GM23248 (cell line): ENCODE data around the gene FAM241A.

ENCODE experiments used
- EZH2 ChIP-seq: fragments of 200-600 bp; sonication (generic); IDR thresholded peaks from 2 replicates; pipeline ENCODE4 v1.6.1; 2018; ENCODE audit warnings: antibody characterized with exemption, mild to moderate bottlenecking; ENCODE audit not compliant: insufficient read depth, poor library complexity, severe bottlenecking
- EZH2phosphoT487 ChIP-seq: fragments of 200-600 bp; sonication (generic); IDR thresholded peaks from 2 replicates; pipeline ENCODE4 v1.6.1; 2018; ENCODE audit warnings: antibody characterized with exemption, moderate library complexity, mild to moderate bottlenecking, low read depth; ENCODE audit not compliant: insufficient read depth

DNA sequence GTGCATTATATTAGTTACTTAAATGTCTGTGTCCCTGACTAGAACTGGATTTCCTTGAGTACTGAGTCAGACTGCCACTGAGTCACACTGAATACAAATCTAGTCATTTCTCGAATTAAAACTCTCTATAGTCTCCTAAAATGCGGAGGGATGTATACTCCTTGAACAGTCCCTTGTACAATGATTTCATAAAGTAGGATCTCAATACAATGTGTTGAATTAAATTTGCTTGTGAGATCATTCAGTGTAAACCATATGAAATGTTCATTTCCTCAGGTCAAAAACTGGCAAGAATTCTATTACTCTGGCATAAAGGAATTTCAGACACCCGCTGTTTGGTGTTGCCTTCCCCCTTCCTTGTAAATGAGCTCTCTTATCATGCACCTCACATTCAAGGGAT, 17.5 kb upstream of the FAM241A start:
- no peak for TF ChIP-seq EZH2phosphoT487
- TF ChIP-seq EZH2 = no peak
